Body of pancreas (tissue), 4 donors: Measurements from ENCODE around the gene ATXN1. TPM values are rescaled to one million over a fixed set of nuclear protein-coding genes. Genes with fewer than 3 reads are reported as not detected.
A peak's percentile ranks its signal among the peaks of the same experiment; 100 is the strongest.

ENCODE experiments used
- ATAC-seq: fragments of 150-250 bp; one replicate; pipeline ENCODE4 v1.9.1; 2016
- DNase-seq, 4 donors: peaks; one replicate each; pipeline ENCODE4 v3.0.0-alpha.2; 2019
- H3K27ac ChIP-seq, 4 donors: fragments of 200-600 bp; sonication (generic); 1 replicate in 3 of 4; 2 replicates in 1 of 4; pipeline versions ENCODE4 v1.5.1 to v1.6.1; 2016 to 2019; ENCODE audit warnings: mild to moderate bottlenecking in 1 of 4, mixed read lengths in 1 of 4, moderate library complexity in 1 of 4
- H3K27me3 ChIP-seq, 2 donors: fragments of 200-600 bp; sonication (generic); one replicate each; pipeline ENCODE4 v1.6.0; 2016; ENCODE audit warnings: mild to moderate bottlenecking in 1 of 2
- H3K36me3 ChIP-seq, 2 donors: fragments of 200-600 bp; sonication (generic); replicated peaks in 1 of 2; 2 replicates each; pipeline ENCODE4 v1.5.1; 2016; ENCODE audit warnings: low read depth in 2 of 2; ENCODE audit not compliant: insufficient read depth in 1 of 2
- H3K4me1 ChIP-seq: fragments of 200-600 bp; sonication (generic); one replicate; pipeline ENCODE4 v1.6.0; 2016
- H3K4me3 ChIP-seq, 2 donors: fragments of 200-600 bp; sonication (generic); 1 replicate in 1 of 2; 2 replicates in 1 of 2; pipeline ENCODE4 v1.5.1; 2016 to 2019
- H3K9me3 ChIP-seq, 3 donors: fragments of 200-600 bp; sonication (generic); 1 replicate in 2 of 3; 2 replicates in 1 of 3; pipeline ENCODE4 v1.5.1; 2016
- CTCF ChIP-seq, 7 experiments: fragments of 450-650 bp in 4 of 7; fragments of 200-600 bp in 3 of 7; sonication (generic) in 3 of 7; IDR thresholded peaks; one replicate each; pipeline ENCODE4 v1.5.1; 2016 to 2019; ENCODE audit warnings: antibody characterized with exemption in 7 of 7
- POLR2A ChIP-seq, 3 donors: fragments of 450-650 bp; IDR thresholded peaks; one replicate each; pipeline ENCODE4 v1.6.1; 2016; ENCODE audit warnings: antibody characterized with exemption in 3 of 3, mild to moderate bottlenecking in 2 of 3
- WGBS, 2 donors: methylation state at CpG; one replicate each; pipeline ENCODE4 v1.1.5; 2017; 5-methylcytosine and 5-hydroxymethylcytosine counted together
- intact Hi-C: fragments of 100-400 bp; cut with DNase I; formaldehyde crosslinking; loops from one replicate; pipeline ENCODE4 v1.15.1; 2023
- total RNA-seq, 2 donors: library from RNA; depleted of rRNA; stranded (reverse); fragments of >200 nt; gene quantifications; one replicate each; pipeline ENCODE4 v1.1.0, GENCODE V29; 2016

The ATXN1 gene
- total RNA-seq, 2 donors from 2014 or later = 24.6 to 24.7 TPM

- Histone ChIP-seq H3K27me3 (no peaks in the 10 kb centered on the region), H3K27ac (no peak overlapping the region), H3K4me3 (no peak overlapping the region), H3K4me1 (no peaks in the 10 kb centered on the region), H3K36me3 (no peaks in the 10 kb centered on the region), H3K9me3 (no peaks in the 10 kb centered on the region)
- no peak for TF ChIP-seq CTCF (IDR thresholded peaks at IDR 0.05)
- TF ChIP-seq POLR2A (IDR thresholded peaks at IDR 0.05) = no peak
- intact Hi-C loops = no loop called here
- no peak for ATAC-seq
- 90 to 91% methylated on average over 5 of the region's 5 CpGs for WGBS, 2 donors
- DNase-seq = no peak
These were observed 265.1 kb downstream of the ATXN1 start for GRCh38 chr6:16496210-16496609.

DNA sequence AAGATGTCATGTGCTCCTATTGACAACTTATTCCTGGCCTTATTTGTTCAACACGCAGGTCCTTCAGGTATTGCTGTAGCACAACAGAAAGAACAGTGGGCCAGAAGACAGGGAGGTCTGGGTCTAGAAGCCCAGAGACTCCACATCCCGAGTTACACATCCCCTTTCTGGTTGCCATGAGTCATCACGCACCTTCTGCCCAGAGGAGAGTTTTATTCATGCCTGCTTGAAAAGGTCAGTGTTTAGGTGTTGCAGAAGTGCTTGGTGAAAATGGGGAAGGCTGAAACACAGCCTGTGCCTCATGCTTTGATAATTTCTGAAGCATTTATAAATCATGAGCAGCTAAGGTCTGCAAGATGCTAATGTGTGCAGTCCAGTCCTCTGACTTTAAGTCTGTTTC is 266.5 kb downstream of the ATXN1 start:
- no peak overlapping the region for H3K4me3 ChIP-seq
- no peaks in the 10 kb centered on the region for H3K27me3 ChIP-seq
- TF ChIP-seq POLR2A (IDR thresholded peaks at IDR 0.05) (no peak), CTCF (IDR thresholded peaks at IDR 0.05) (no peak)
- 68 to 81% methylated on average over 3 of the region's 3 CpGs for WGBS, 2 donors
- no peaks in the 10 kb centered on the region for H3K36me3 ChIP-seq
- intact Hi-C loops = no loop called here
- ATAC-seq = no peak
- peak in 2 of 4 donors; percentile 19 to 22 for DNase-seq
- no peak overlapping the region for H3K27ac ChIP-seq
- H3K9me3 ChIP-seq = no peaks in the 10 kb centered on the region
- no peaks in the 10 kb centered on the region for H3K4me1 ChIP-seq

DNA sequence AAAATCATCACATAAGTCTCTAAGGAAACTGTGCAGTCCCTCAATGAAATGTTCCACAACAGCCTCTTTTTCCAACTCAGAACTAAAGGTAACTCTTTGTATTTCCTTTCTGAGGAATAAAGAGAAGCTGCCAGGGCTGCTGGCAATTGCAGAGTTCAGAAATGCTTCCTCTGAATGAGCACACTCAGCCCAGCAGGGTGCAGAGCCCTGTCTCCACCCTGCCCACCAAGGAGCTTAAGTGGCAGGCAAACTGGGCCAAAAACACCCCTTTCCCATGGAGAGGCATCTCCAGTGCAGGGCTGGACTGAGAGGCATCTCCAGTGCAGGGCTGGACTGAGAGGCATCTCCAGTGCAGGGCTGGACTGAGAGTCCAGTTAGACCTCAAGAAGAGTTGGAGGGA is 267.5 kb downstream of the ATXN1 start:
- intact Hi-C loops = no loop called here
- Histone ChIP-seq H3K27me3 (no peaks in the 10 kb centered on the region), H3K4me3 (no peak overlapping the region), H3K4me1 (no peaks in the 10 kb centered on the region), H3K36me3 (no peaks in the 10 kb centered on the region), H3K27ac (no peak overlapping the region), H3K9me3 (no peaks in the 10 kb centered on the region)
- ATAC-seq = no peak
- TF ChIP-seq POLR2A (IDR thresholded peaks at IDR 0.05) = no peak
- no peak for TF ChIP-seq CTCF (IDR thresholded peaks at IDR 0.05)
- no peak for DNase-seq

- Histone ChIP-seq H3K36me3 (no peaks in the 10 kb centered on the region), H3K27ac (no peak overlapping the region), H3K4me1 (no peaks in the 10 kb centered on the region), H3K27me3 (no peaks in the 10 kb centered on the region), H3K4me3 (no peak overlapping the region), H3K9me3 (no peaks in the 10 kb centered on the region)
- TF ChIP-seq POLR2A (IDR thresholded peaks at IDR 0.05) (no peak), CTCF (IDR thresholded peaks at IDR 0.05) (no peak)
- no peak for ATAC-seq
- DNase-seq = no peak
- intact Hi-C loops = no loop called here
- 90 to 95% methylated on average over 5 of the region's 5 CpGs for WGBS, 2 donors
These were observed 268.1 kb downstream of the ATXN1 start for GRCh38 chr6:16493112-16493511.

DNA sequence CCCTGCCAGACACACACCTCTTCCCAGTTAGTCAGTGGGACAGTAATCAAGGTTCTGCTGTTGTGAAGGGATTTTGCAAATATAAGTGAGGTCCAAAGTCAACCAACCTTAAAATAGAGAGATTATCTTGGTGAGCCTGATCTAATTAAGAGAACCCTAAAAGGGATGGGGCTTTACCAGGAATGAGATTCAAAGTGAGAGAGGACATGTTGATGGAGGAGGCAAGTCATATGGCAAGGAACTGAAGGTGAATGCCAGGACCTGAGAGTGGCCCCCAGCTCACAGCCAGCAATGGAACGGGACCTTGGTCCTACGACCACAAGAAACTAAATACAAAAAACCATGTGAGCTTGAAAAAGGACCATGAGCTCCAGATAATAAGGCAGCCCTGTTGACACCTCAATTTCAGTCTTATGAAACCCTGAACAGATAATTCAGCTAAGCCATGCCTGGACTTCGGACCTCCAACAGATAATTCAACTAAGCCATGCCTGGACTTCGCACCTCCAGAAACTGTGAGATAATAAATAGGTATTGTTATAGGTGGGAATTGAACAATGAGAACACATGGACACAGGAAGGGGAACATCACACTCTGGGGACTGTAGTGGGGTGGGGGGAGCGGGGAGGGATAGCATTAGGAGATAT is 269.5 kb downstream of the ATXN1 start:
- WGBS, 2 donors = 91 to 94% methylated on average over 4 to 5 of the region's 5 CpGs
- TF ChIP-seq CTCF (IDR thresholded peaks at IDR 0.05) (no peak), POLR2A (IDR thresholded peaks at IDR 0.05) (no peak)
- DNase-seq = no peak

More for the DNA sequence above, 269.5 kb downstream of the ATXN1 start:
- H3K36me3 ChIP-seq = no peaks in the 10 kb centered on the region
- no peaks in the 10 kb centered on the region for H3K9me3 ChIP-seq
- H3K27me3 ChIP-seq = no peaks in the 10 kb centered on the region
- H3K27ac ChIP-seq = no peak overlapping the region
- ATAC-seq = no peak
- intact Hi-C loops = no loop called here
- H3K4me1 ChIP-seq = no peaks in the 10 kb centered on the region
- H3K4me3 ChIP-seq = no peak overlapping the region
